Measurements from ENCODE around the gene BANK1.

The BANK1 gene

GRCh38 chr4:102094481-102094880 lies 304.0 kb downstream of the BANK1 start:
- Mint-ChIP-seq H3K27me3 (ENCODE audit: low read depth) (no peaks in the 10 kb centered on the region), H3K4me1 (peaks cover 18% of the 10 kb centered on the region), H3K4me3 (no peak overlapping the region), H3K27ac (no peak overlapping the region), H3K36me3 (ENCODE audit: low read depth) (no peaks in the 10 kb centered on the region), H3K9me3 (no peaks in the 10 kb centered on the region)
- TF ChIP-seq, protein P1, sequence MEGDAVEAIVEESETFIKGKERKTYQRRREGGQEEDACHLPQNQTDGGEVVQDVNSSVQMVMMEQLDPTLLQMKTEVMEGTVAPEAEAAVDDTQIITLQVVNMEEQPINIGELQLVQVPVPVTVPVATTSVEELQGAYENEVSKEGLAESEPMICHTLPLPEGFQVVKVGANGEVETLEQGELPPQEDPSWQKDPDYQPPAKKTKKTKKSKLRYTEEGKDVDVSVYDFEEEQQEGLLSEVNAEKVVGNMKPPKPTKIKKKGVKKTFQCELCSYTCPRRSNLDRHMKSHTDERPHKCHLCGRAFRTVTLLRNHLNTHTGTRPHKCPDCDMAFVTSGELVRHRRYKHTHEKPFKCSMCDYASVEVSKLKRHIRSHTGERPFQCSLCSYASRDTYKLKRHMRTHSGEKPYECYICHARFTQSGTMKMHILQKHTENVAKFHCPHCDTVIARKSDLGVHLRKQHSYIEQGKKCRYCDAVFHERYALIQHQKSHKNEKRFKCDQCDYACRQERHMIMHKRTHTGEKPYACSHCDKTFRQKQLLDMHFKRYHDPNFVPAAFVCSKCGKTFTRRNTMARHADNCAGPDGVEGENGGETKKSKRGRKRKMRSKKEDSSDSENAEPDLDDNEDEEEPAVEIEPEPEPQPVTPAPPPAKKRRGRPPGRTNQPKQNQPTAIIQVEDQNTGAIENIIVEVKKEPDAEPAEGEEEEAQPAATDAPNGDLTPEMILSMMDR (IDR thresholded peaks at IDR 0.05; ENCODE audit: unreplicated experiment in 3 of 3) = no peak

DNA sequence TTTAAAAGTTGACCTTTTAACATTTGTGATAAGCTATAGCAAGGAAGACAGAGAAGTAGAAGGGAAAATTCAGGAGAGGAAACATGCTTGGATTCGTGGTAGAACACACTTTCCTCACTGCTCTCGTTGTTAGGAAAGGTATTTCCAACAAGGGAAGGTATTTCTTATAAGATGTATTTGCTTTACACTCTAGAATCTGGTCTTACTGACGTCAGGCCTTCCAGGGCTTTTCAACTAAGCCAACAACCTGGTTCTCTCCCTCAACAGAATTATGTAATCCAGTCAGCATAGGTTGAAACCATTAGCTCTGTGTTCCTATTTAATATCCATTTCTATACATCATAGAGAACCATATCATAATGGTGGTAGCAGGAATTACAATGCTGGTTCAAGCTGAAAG lies 312.8 kb downstream of the BANK1 start:
- no peaks in the 10 kb centered on the region for H3K4me1 Mint-ChIP-seq
- H3K27ac Mint-ChIP-seq = no peak overlapping the region
- TF ChIP-seq, protein P1 (IDR thresholded peaks at IDR 0.05; ENCODE audit: unreplicated experiment in 3 of 3) = no peak
- H3K36me3 Mint-ChIP-seq (ENCODE audit: low read depth) = no peaks in the 10 kb centered on the region
- H3K4me3 Mint-ChIP-seq = no peak overlapping the region
- H3K27me3 Mint-ChIP-seq (ENCODE audit: low read depth) = no peaks in the 10 kb centered on the region
- peaks cover 25% of the 10 kb centered on the region for H3K9me3 Mint-ChIP-seq

DNA sequence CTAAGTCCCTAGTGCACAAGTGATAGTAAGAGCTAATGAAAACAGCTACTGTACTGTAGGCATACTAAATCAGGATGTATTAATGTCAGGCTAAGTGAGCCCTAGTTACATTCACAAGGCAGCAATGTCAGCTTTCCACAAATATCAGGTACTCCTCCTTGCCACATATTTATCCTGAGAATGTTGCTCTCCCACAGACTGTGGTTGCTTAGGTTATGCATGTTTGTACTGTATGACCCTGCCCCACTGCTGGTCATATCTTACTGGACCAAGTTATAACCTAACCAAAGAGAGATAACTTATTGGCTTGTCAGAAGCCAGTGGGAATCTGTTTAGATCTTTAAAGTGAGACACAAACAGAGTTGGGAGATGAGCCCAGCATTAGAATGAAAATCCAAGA lies 313.7 kb downstream of the BANK1 start:
- TF ChIP-seq, protein P1 (IDR thresholded peaks at IDR 0.05; ENCODE audit: unreplicated experiment in 3 of 3) = no peak
- H3K27ac Mint-ChIP-seq = no peak overlapping the region
- H3K9me3 Mint-ChIP-seq = peaks cover 25% of the 10 kb centered on the region
- H3K4me1 Mint-ChIP-seq = no peaks in the 10 kb centered on the region
- no peak overlapping the region for H3K4me3 Mint-ChIP-seq
- no peaks in the 10 kb centered on the region for H3K27me3 Mint-ChIP-seq (ENCODE audit: low read depth)
- no peaks in the 10 kb centered on the region for H3K36me3 Mint-ChIP-seq (ENCODE audit: low read depth)

GRCh38 chr4:102105983-102106382 lies 315.5 kb downstream of the BANK1 start:
- TF ChIP-seq, protein P1 (IDR thresholded peaks at IDR 0.05; ENCODE audit: unreplicated experiment in 3 of 3) = no peak
- H3K4me1 Mint-ChIP-seq = no peaks in the 10 kb centered on the region
- H3K27ac Mint-ChIP-seq = no peak overlapping the region
- no peaks in the 10 kb centered on the region for H3K27me3 Mint-ChIP-seq (ENCODE audit: low read depth)
- peaks cover 25% of the 10 kb centered on the region for H3K9me3 Mint-ChIP-seq
- H3K4me3 Mint-ChIP-seq = no peak overlapping the region
- H3K36me3 Mint-ChIP-seq (ENCODE audit: low read depth) = no peaks in the 10 kb centered on the region

DNA sequence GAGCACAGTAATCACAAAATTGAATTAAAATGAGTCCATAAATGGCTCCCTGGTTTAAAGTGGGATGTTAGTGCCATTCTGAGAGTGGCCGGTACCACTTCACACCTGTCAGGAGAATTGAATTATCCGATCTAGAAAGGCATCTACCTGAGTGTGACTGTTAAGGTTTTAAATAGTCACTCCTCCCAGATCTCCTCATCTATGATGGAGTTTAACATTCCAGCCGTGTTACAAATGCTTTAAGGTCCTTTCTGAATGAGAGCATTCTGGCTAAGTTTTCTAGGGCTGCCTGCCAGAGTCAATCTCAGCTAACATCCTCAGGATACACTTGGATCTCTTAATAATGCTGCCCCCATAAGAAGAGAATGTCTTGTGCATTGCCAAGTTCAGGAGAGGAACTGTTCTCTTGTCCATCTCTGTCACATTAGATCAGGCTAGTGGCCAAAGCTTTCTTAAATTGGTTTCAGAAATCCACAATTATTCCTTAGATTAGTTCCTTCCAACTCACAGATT lies 323.6 kb downstream of the BANK1 start:
- Mint-ChIP-seq H3K4me3 (no peak overlapping the region), H3K27me3 (ENCODE audit: low read depth) (no peaks in the 10 kb centered on the region), H3K4me1 (no peaks in the 10 kb centered on the region), H3K27ac (no peak overlapping the region), H3K36me3 (ENCODE audit: low read depth) (no peaks in the 10 kb centered on the region), H3K9me3 (peaks cover 2% of the 10 kb centered on the region)
- TF ChIP-seq, protein P1 (IDR thresholded peaks at IDR 0.05; ENCODE audit: unreplicated experiment in 3 of 3) = no peak

- H3K27me3 Mint-ChIP-seq (ENCODE audit: low read depth) = no peaks in the 10 kb centered on the region
- no peaks in the 10 kb centered on the region for H3K36me3 Mint-ChIP-seq (ENCODE audit: low read depth)
- peaks cover 12% of the 10 kb centered on the region for H3K9me3 Mint-ChIP-seq
- no peak overlapping the region for H3K4me3 Mint-ChIP-seq
- no peak overlapping the region for H3K27ac Mint-ChIP-seq
- TF ChIP-seq, protein P1 (IDR thresholded peaks at IDR 0.05; ENCODE audit: unreplicated experiment in 3 of 3) = no peak
- H3K4me1 Mint-ChIP-seq = no peaks in the 10 kb centered on the region
Measured at GRCh38 chr4:102116121-102116520, 325.6 kb downstream of the BANK1 start.

Measured in nephron (organoid).